IPS-15b (cell line): Measurements from ENCODE around the gene CACNA1C.

ENCODE experiments used
- H3K27me3 ChIP-seq: one replicate; pipeline ENCODE4 v1.6.1; 2013; ENCODE audit warnings: low read length; ENCODE audit not compliant: control insufficient read depth, insufficient read depth
- H3K36me3 ChIP-seq: one replicate; pipeline ENCODE4 v1.6.1; 2013; ENCODE audit warnings: low read length; ENCODE audit not compliant: control insufficient read depth, insufficient read depth
- H3K4me1 ChIP-seq: one replicate; pipeline ENCODE4 v1.6.1; 2013; ENCODE audit warnings: mild to moderate bottlenecking, low read length; ENCODE audit not compliant: control insufficient read depth, insufficient read depth
- H3K4me3 ChIP-seq: one replicate; pipeline ENCODE4 v1.5.1; 2013; ENCODE audit warnings: low read depth, low read length
- H3K9ac ChIP-seq: one replicate; pipeline ENCODE4 v1.6.1; 2013; ENCODE audit warnings: low read depth, mild to moderate bottlenecking, low read length
- H3K9me3 ChIP-seq: one replicate; pipeline ENCODE4 v1.6.1; 2013; ENCODE audit warnings: mild to moderate bottlenecking, low read length; ENCODE audit not compliant: control insufficient read depth, insufficient read depth

CACNA1C gene

GRCh38 chr12:2017546-2018337 lies 35.0 kb upstream of the CACNA1C start:
- no peak overlapping the region for H3K9ac ChIP-seq
- H3K4me3 ChIP-seq, result no peak overlapping the region
- H3K27me3 ChIP-seq, result no peaks in the 10 kb centered on the region
- H3K36me3 ChIP-seq, result no peaks in the 10 kb centered on the region
- no peaks in the 10 kb centered on the region for H3K9me3 ChIP-seq
- H3K4me1 ChIP-seq, result no peaks in the 10 kb centered on the region

GRCh38 chr12:2018391-2018790 lies 34.4 kb upstream of the CACNA1C start:
- no peak overlapping the region for H3K4me3 ChIP-seq
- H3K9ac ChIP-seq, result no peak overlapping the region
- H3K27me3 ChIP-seq, result no peaks in the 10 kb centered on the region
- H3K36me3 ChIP-seq, result no peaks in the 10 kb centered on the region
- H3K9me3 ChIP-seq, result no peaks in the 10 kb centered on the region
- no peaks in the 10 kb centered on the region for H3K4me1 ChIP-seq

GRCh38 chr12:2019126-2019525 lies 33.7 kb upstream of the CACNA1C start:
- H3K36me3 ChIP-seq, result no peaks in the 10 kb centered on the region
- H3K9ac ChIP-seq, result no peak overlapping the region
- no peaks in the 10 kb centered on the region for H3K9me3 ChIP-seq
- H3K4me1 ChIP-seq, result no peaks in the 10 kb centered on the region
- H3K27me3 ChIP-seq, result no peaks in the 10 kb centered on the region
- H3K4me3 ChIP-seq, result no peak overlapping the region

GRCh38 chr12:2020511-2020910 lies 32.3 kb upstream of the CACNA1C start:
- H3K27me3 ChIP-seq, result no peaks in the 10 kb centered on the region
- H3K4me1 ChIP-seq, result no peaks in the 10 kb centered on the region
- H3K9me3 ChIP-seq, result no peaks in the 10 kb centered on the region
- H3K36me3 ChIP-seq, result no peaks in the 10 kb centered on the region
- no peak overlapping the region for H3K9ac ChIP-seq
- H3K4me3 ChIP-seq, result no peak overlapping the region

- Histone ChIP-seq H3K27me3 (no peaks in the 10 kb centered on the region), H3K9me3 (no peaks in the 10 kb centered on the region), H3K9ac (no peak overlapping the region), H3K36me3 (no peaks in the 10 kb centered on the region), H3K4me3 (no peak overlapping the region), H3K4me1 (no peaks in the 10 kb centered on the region)
Measured at GRCh38 chr12:2023365-2023764, 29.4 kb upstream of the CACNA1C start.

- Histone ChIP-seq H3K36me3 (no peaks in the 10 kb centered on the region), H3K4me3 (no peak overlapping the region), H3K4me1 (no peaks in the 10 kb centered on the region), H3K9me3 (no peaks in the 10 kb centered on the region), H3K27me3 (no peaks in the 10 kb centered on the region), H3K9ac (no peak overlapping the region)
Measured at GRCh38 chr12:2027351-2027750, 25.4 kb upstream of the CACNA1C start.

- Histone ChIP-seq H3K9ac (no peak overlapping the region), H3K4me3 (no peak overlapping the region), H3K4me1 (no peaks in the 10 kb centered on the region), H3K36me3 (no peaks in the 10 kb centered on the region), H3K27me3 (peaks cover 22% of the 10 kb centered on the region), H3K9me3 (no peaks in the 10 kb centered on the region)
Measured at GRCh38 chr12:2029851-2030250, 22.9 kb upstream of the CACNA1C start.

GRCh38 chr12:2032506-2032905 lies 20.3 kb upstream of the CACNA1C start:
- Histone ChIP-seq H3K27me3 (peaks cover 34% of the 10 kb centered on the region), H3K9ac (no peak overlapping the region), H3K4me1 (no peaks in the 10 kb centered on the region), H3K4me3 (no peak overlapping the region), H3K36me3 (no peaks in the 10 kb centered on the region), H3K9me3 (no peaks in the 10 kb centered on the region)

- Histone ChIP-seq H3K9me3 (no peaks in the 10 kb centered on the region), H3K36me3 (no peaks in the 10 kb centered on the region), H3K27me3 (peaks cover 41% of the 10 kb centered on the region), H3K4me1 (no peaks in the 10 kb centered on the region), H3K4me3 (peak overlapping the region; percentile 51), H3K9ac (no peak overlapping the region)
Measured at GRCh38 chr12:2034633-2035430, 18.0 kb upstream of the CACNA1C start.

GRCh38 chr12:2035431-2036055 lies 17.2 kb upstream of the CACNA1C start:
- Histone ChIP-seq H3K4me1 (no peaks in the 10 kb centered on the region), H3K27me3 (peaks cover 45% of the 10 kb centered on the region), H3K9me3 (no peaks in the 10 kb centered on the region), H3K4me3 (peak overlapping the region; percentile 51), H3K9ac (no peak overlapping the region), H3K36me3 (no peaks in the 10 kb centered on the region)

GRCh38 chr12:2039034-2039433 lies 13.8 kb upstream of the CACNA1C start:
- H3K9me3 ChIP-seq, result no peaks in the 10 kb centered on the region
- H3K9ac ChIP-seq, result no peak overlapping the region
- H3K4me3 ChIP-seq, result no peak overlapping the region
- H3K36me3 ChIP-seq, result no peaks in the 10 kb centered on the region
- H3K27me3 ChIP-seq, result peaks cover 31% of the 10 kb centered on the region
- H3K4me1 ChIP-seq, result no peaks in the 10 kb centered on the region
